Cardiac muscle cell (in vitro differentiated cells and primary cell): ENCODE measurements around the gene MUC5B. TPM values are rescaled to one million over a fixed set of nuclear protein-coding genes. Genes with fewer than 3 reads are reported as not detected.
A peak's percentile ranks its signal among the peaks of the same experiment; 100 is the strongest.

ENCODE experiments used
- DNase-seq, 2 donors: peaks; one replicate each; pipeline versions ENCODE4 v3.0.0 to v3.0.0-alpha.2; 2010 to 2017; ENCODE audit warnings: low read depth in 1 of 2, low spot score in 1 of 2
- H3K27ac ChIP-seq: fragments of 200-600 bp; sonication (generic); 2 replicates; pipeline ENCODE4 v1.5.1; 2016
- H3K27me3 ChIP-seq: fragments of 200-600 bp; sonication (generic); 2 replicates; pipeline ENCODE4 v1.6.0; 2016; ENCODE audit warnings: control low read depth
- H3K36me3 ChIP-seq: fragments of 200-600 bp; sonication (generic); 2 replicates; pipeline ENCODE4 v1.5.1; 2016; ENCODE audit warnings: control low read depth
- H3K4me1 ChIP-seq: fragments of 200-600 bp; sonication (generic); 2 replicates; pipeline ENCODE4 v1.8.1; 2017; ENCODE audit warnings: low read depth, mild to moderate bottlenecking, mixed run types
- H3K4me3 ChIP-seq: fragments of 200-600 bp; sonication (generic); 2 replicates; pipeline ENCODE4 v1.5.1; 2016; ENCODE audit warnings: mild to moderate bottlenecking
- H3K9me3 ChIP-seq: fragments of 200-600 bp; sonication (generic); 2 replicates; pipeline ENCODE4 v1.5.1; 2017; ENCODE audit warnings: low read depth, mild to moderate bottlenecking, control low read depth
- polyA plus RNA-seq: library from polyadenylated mRNA; unstranded; fragments of >200 nt; fragmentation: Nextera tagmentation; extraction: Ambion mirVana; gene quantifications from 2 replicates; pipeline ENCODE4 v1.2.1, GENCODE V29; 2016
- total RNA-seq: library from RNA; depleted of rRNA; stranded (reverse); fragments of >200 nt; gene quantifications from 2 replicates; pipeline ENCODE4 v1.2.3, GENCODE V29; 2016
- TF ChIP-seq, protein P1 (sequence below): IDR thresholded peaks from 2 replicates; pipeline ENCODE4 v1.5.1; 2012; ENCODE audit warnings: low read depth, mild to moderate bottlenecking, low read length

Gene MUC5B
- total and polyA plus RNA-seq, 2 experiments from 2014 or later, result not detected

DNA sequence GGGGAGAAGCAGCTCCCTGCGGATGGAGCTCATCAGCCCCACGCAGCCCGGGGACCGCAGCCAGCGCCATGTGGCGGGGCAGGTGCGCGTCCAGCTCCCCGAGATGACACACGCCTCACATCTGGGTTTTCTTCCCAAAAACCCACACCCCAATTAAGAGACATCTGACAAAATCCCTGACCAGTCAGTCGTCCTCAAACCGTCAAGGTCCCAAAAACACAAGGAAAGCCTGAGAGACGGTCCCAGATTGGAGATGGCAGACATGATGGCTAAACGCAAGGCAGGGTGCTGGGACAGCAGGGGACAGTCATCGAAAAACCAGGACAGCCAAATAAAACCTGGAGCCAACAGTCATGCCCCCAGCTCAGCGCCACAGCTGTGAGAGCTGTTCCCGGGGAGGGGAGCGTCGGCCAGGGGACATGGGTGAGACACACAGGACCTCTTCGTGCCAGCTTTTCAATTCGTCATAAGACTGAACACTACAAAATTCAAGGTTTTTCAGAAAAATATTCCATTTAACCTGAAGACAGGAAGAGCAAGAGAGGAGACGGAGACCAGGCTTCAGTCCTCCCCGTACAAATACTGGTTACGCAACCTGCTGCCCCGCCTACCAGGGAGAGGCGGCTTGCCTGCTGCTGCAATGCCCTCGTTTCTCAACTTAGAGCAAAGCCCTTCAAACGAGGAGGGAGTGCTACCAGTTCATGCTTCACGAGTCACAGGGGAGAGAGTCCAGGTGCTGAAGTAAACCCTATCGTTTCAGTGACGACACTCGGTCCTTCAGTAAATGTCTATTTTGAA, 76.0 kb downstream of the MUC5B start:
- H3K27ac ChIP-seq, result no peak overlapping the region
- TF ChIP-seq, protein P1, sequence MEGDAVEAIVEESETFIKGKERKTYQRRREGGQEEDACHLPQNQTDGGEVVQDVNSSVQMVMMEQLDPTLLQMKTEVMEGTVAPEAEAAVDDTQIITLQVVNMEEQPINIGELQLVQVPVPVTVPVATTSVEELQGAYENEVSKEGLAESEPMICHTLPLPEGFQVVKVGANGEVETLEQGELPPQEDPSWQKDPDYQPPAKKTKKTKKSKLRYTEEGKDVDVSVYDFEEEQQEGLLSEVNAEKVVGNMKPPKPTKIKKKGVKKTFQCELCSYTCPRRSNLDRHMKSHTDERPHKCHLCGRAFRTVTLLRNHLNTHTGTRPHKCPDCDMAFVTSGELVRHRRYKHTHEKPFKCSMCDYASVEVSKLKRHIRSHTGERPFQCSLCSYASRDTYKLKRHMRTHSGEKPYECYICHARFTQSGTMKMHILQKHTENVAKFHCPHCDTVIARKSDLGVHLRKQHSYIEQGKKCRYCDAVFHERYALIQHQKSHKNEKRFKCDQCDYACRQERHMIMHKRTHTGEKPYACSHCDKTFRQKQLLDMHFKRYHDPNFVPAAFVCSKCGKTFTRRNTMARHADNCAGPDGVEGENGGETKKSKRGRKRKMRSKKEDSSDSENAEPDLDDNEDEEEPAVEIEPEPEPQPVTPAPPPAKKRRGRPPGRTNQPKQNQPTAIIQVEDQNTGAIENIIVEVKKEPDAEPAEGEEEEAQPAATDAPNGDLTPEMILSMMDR, result no peak
- H3K36me3 ChIP-seq, result peaks cover 3% of the 10 kb centered on the region
- no peaks in the 10 kb centered on the region for H3K9me3 ChIP-seq
- H3K27me3 ChIP-seq, result no peaks in the 10 kb centered on the region
- DNase-seq, result peak; percentile 50 to 89
- H3K4me3 ChIP-seq, result no peak overlapping the region
- H3K4me1 ChIP-seq, result peaks cover 7% of the 10 kb centered on the region

GRCh38 chr11:1299621-1300020, 76.8 kb downstream of the MUC5B start:
- Histone ChIP-seq H3K9me3 (no peaks in the 10 kb centered on the region), H3K4me1 (peaks cover 13% of the 10 kb centered on the region), H3K27me3 (no peaks in the 10 kb centered on the region), H3K4me3 (no peak overlapping the region), H3K36me3 (peaks cover 3% of the 10 kb centered on the region), H3K27ac (no peak overlapping the region)
- TF ChIP-seq, protein P1, result no peak
- no peak for DNase-seq

GRCh38 chr11:1300121-1300520, 77.3 kb downstream of the MUC5B start:
- H3K27ac ChIP-seq, result no peak overlapping the region
- peaks cover 3% of the 10 kb centered on the region for H3K36me3 ChIP-seq
- H3K27me3 ChIP-seq, result no peaks in the 10 kb centered on the region
- H3K9me3 ChIP-seq, result no peaks in the 10 kb centered on the region
- DNase-seq, result no peak
- H3K4me3 ChIP-seq, result no peak overlapping the region
- H3K4me1 ChIP-seq, result peaks cover 17% of the 10 kb centered on the region
- TF ChIP-seq, protein P1, result no peak

DNA sequence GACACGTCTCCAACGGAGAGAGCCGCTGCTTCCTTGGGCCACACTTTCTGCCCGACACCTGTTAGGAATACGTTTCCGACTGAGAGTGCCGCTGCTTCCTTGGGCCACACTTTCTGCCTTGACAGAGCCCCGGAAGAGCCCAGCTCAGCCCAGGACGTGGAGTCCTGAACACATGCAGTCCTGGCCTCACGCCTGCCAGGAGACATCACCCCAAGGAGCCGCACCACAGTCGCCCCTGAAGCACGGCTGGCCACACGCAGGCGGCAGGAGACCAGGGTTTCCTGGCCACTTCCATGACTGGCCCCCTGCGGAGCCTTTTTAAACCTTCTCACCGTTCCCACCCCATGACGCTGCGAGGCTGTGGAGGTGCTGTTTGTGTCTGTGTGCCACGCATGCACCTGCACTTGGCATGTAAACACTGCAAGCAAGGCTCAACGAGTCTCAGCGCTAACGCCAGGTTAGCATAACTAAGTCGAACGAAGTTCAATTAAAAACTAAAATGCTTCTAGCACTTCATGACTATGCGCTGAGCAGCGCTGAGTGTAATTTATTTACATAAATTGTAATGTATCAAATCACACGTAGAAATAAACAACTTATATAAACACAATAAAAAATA, 77.8 kb downstream of the MUC5B start:
- TF ChIP-seq, protein P1, result no peak
- Histone ChIP-seq H3K27me3 (no peaks in the 10 kb centered on the region), H3K27ac (no peak overlapping the region), H3K36me3 (peaks cover 3% of the 10 kb centered on the region), H3K4me1 (peaks cover 17% of the 10 kb centered on the region), H3K4me3 (no peak overlapping the region), H3K9me3 (no peaks in the 10 kb centered on the region)
- no peak for DNase-seq

GRCh38 chr11:1301220-1302000, 78.5 kb downstream of the MUC5B start:
- TF ChIP-seq, protein P1, result no peak
- Histone ChIP-seq H3K9me3 (no peaks in the 10 kb centered on the region), H3K27ac (no peak overlapping the region), H3K27me3 (no peaks in the 10 kb centered on the region), H3K36me3 (peaks cover 3% of the 10 kb centered on the region), H3K4me3 (no peak overlapping the region), H3K4me1 (peaks cover 17% of the 10 kb centered on the region)
- no peak for DNase-seq
